PFSK-1 (cell line): ENCODE results near the gene DTX1.

Experiments used
- FOXP2 ChIP-seq: optimal IDR thresholded peaks from 2 replicates; pipeline ENCODE3; 2011; ENCODE audit warnings: borderline replicate concordance, control low read depth, inconsistent platforms; ENCODE audit not compliant: insufficient read depth; ENCODE audit errors: extremely low read length, extremely low read depth
- POLR2AphosphoS5 ChIP-seq: IDR thresholded peaks from 2 replicates; pipeline ENCODE4 v1.6.1; 2012; ENCODE audit warnings: low read depth, mild to moderate bottlenecking, control low read depth, low read length, moderate library complexity
- REST ChIP-seq, 2 experiments: IDR thresholded peaks; 2 replicates each; pipeline versions ENCODE4 v1.6.1 to v1.8.0; 2011 to 2012; ENCODE audit warnings: low read depth in 2 of 2, low read length in 2 of 2, control low read depth in 1 of 2, inconsistent platforms in 1 of 2, mild to moderate bottlenecking in 1 of 2, moderate library complexity in 1 of 2; ENCODE audit not compliant: insufficient read depth in 1 of 2
- SIN3A ChIP-seq: IDR thresholded peaks from 2 replicates; pipeline ENCODE4 v1.6.1; 2012; ENCODE audit warnings: mild to moderate bottlenecking, low read length, moderate library complexity, borderline replicate concordance; ENCODE audit not compliant: insufficient read depth
- TAF1 ChIP-seq: IDR thresholded peaks from 2 replicates; pipeline ENCODE4 v1.6.1; 2012; ENCODE audit warnings: low read length, control low read depth, borderline replicate concordance; ENCODE audit not compliant: insufficient read depth

Gene DTX1

GRCh38 chr12:113115455-113116126 is 59.1 kb downstream of the DTX1 start:
- TF ChIP-seq TAF1 (no peak), FOXP2 (no peak), SIN3A (no peak), REST (IDR thresholded peaks at IDR 0.05; ENCODE audit: insufficient read depth in 1 of 2, low read depth in 2 of 2, low read length in 2 of 2) (no peak), POLR2AphosphoS5 (no peak)

- TF ChIP-seq FOXP2: no peak
- no peak for TF ChIP-seq TAF1
- TF ChIP-seq SIN3A: no peak
- TF ChIP-seq POLR2AphosphoS5: no peak
- no peak for TF ChIP-seq REST (IDR thresholded peaks at IDR 0.05; ENCODE audit: insufficient read depth in 1 of 2, low read depth in 2 of 2, low read length in 2 of 2)
Measured at GRCh38 chr12:113116875-113117274, 60.3 kb downstream of the DTX1 start.

GRCh38 chr12:113118142-113118541 is 61.6 kb downstream of the DTX1 start:
- TF ChIP-seq POLR2AphosphoS5: no peak
- no peak for TF ChIP-seq SIN3A
- no peak for TF ChIP-seq REST (IDR thresholded peaks at IDR 0.05; ENCODE audit: insufficient read depth in 1 of 2, low read depth in 2 of 2, low read length in 2 of 2)
- TF ChIP-seq TAF1: no peak

GRCh38 chr12:113119980-113120669 is 63.6 kb downstream of the DTX1 start:
- TF ChIP-seq REST (IDR thresholded peaks at IDR 0.05; ENCODE audit: insufficient read depth in 1 of 2, low read depth in 2 of 2, low read length in 2 of 2) (no peak), SIN3A (no peak), FOXP2 (no peak), TAF1 (no peak), POLR2AphosphoS5 (no peak)
